ENCODE measurements around the gene C1GALT1.

C1GALT1 gene

GRCh38 chr7:7175075-7175695, 7.2 kb upstream of the C1GALT1 start:
- Histone ChIP-seq H3K4me3 (replicated peaks; ENCODE audit: insufficient read depth, low read length) (no peak overlapping the region), H3K27ac (replicated peaks) (no peak overlapping the region), H3K27me3 (ENCODE audit: insufficient read depth, poor library complexity, severe bottlenecking) (no peaks in the 10 kb centered on the region)
- DNase-seq (ENCODE audit: low read depth in 1 of 2, low spot score in 1 of 2): no peak
- TF ChIP-seq REST (IDR thresholded peaks at IDR 0.05; ENCODE audit: insufficient replicate concordance, low read depth) (no peak), GABPA (IDR thresholded peaks at IDR 0.05; ENCODE audit: low read depth) (no peak), CTCF (IDR thresholded peaks at IDR 0.05; ENCODE audit: insufficient read depth, low read length) (no peak), POLR2AphosphoS5 (IDR thresholded peaks at IDR 0.05; ENCODE audit: low read depth) (no peak), SPI1 (IDR thresholded peaks at IDR 0.05; ENCODE audit: borderline replicate concordance, low read depth) (no peak)

- no peak overlapping the region for H3K4me3 ChIP-seq (replicated peaks; ENCODE audit: insufficient read depth, low read length)
- TF ChIP-seq SPI1 (IDR thresholded peaks at IDR 0.05; ENCODE audit: borderline replicate concordance, low read depth) (no peak), POLR2AphosphoS5 (IDR thresholded peaks at IDR 0.05; ENCODE audit: low read depth) (no peak), CTCF (IDR thresholded peaks at IDR 0.05; ENCODE audit: insufficient read depth, low read length) (no peak)
- no peak overlapping the region for H3K27ac ChIP-seq (replicated peaks)
- DNase-seq (ENCODE audit: low read depth in 1 of 2, low spot score in 1 of 2): no peak
- no peaks in the 10 kb centered on the region for H3K27me3 ChIP-seq (ENCODE audit: insufficient read depth, poor library complexity, severe bottlenecking)
Measured at GRCh38 chr7:7176406-7177043, 5.8 kb upstream of the C1GALT1 start.

GRCh38 chr7:7177044-7177517, 5.3 kb upstream of the C1GALT1 start:
- Histone ChIP-seq H3K27me3 (ENCODE audit: insufficient read depth, poor library complexity, severe bottlenecking) (no peaks in the 10 kb centered on the region), H3K4me3 (replicated peaks; ENCODE audit: insufficient read depth, low read length) (no peak overlapping the region), H3K27ac (replicated peaks) (no peak overlapping the region)
- no peak for DNase-seq (ENCODE audit: low read depth in 1 of 2, low spot score in 1 of 2)
- TF ChIP-seq POLR2AphosphoS5 (IDR thresholded peaks at IDR 0.05; ENCODE audit: low read depth) (no peak), REST (IDR thresholded peaks at IDR 0.05; ENCODE audit: insufficient replicate concordance, low read depth) (no peak), SPI1 (IDR thresholded peaks at IDR 0.05; ENCODE audit: borderline replicate concordance, low read depth) (no peak), GABPA (IDR thresholded peaks at IDR 0.05; ENCODE audit: low read depth) (no peak), CTCF (IDR thresholded peaks at IDR 0.05; ENCODE audit: insufficient read depth, low read length) (no peak)
